Central memory CD4-positive, alpha-beta T cell (primary cell): ENCODE results near the gene KRT32.

Experiments used
- DNase-seq: peaks from one replicate; pipeline ENCODE4 v3.0.0; 2022
- total RNA-seq, 3 experiments: gene quantifications; one replicate each; lab custom pipeline; 2026; lab: John Stamatoyannopoulos, UW

KRT32 gene
- 0 reads per million in 3 experiments for total RNA-seq

- no peak for DNase-seq
Observed at GRCh38 chr17:41466988-41467387, at the start of gene KRT32. TSS of gene KRT32 (minus strand) at chr17:41467386. CDS start at chr17:41467325, 61 bp downstream.

GRCh38 chr17:41516830-41517283 is 49.7 kb upstream of the KRT32 start:
- DNase-seq, result no peak

GRCh38 chr17:41516147-41516829 is 49.1 kb upstream of the KRT32 start:
- no peak for DNase-seq

- no peak for DNase-seq
Observed at GRCh38 chr17:41513168-41513547, 46.0 kb upstream of the KRT32 start.

GRCh38 chr17:41512546-41513167 is 45.5 kb upstream of the KRT32 start:
- no peak for DNase-seq

GRCh38 chr17:41511716-41512115 is 44.5 kb upstream of the KRT32 start:
- no peak for DNase-seq

GRCh38 chr17:41511116-41511515 is 43.9 kb upstream of the KRT32 start:
- DNase-seq, result no peak

- no peak for DNase-seq
Observed at GRCh38 chr17:41510251-41511065, 43.3 kb upstream of the KRT32 start.

GRCh38 chr17:41507315-41507880 is 40.2 kb upstream of the KRT32 start:
- DNase-seq, result no peak

GRCh38 chr17:41505809-41506767 is 38.9 kb upstream of the KRT32 start:
- DNase-seq, result no peak

- no peak for DNase-seq
Observed at GRCh38 chr17:41505007-41505808, 38.0 kb upstream of the KRT32 start, which contains the start of gene KRT13. TSS of gene KRT13 (minus strand) at chr17:41505612. CDS start at chr17:41505550, 62 bp downstream.

GRCh38 chr17:41504246-41504977 is 37.2 kb upstream of the KRT32 start:
- DNase-seq, result no peak

- no peak for DNase-seq
Observed at GRCh38 chr17:41503202-41503601, 36.0 kb upstream of the KRT32 start.

- DNase-seq, result no peak
Observed at GRCh38 chr17:41500131-41500911, 33.1 kb upstream of the KRT32 start.

- no peak for DNase-seq
Observed at GRCh38 chr17:41499714-41500113, 32.5 kb upstream of the KRT32 start.

GRCh38 chr17:41498276-41498675 is 31.1 kb upstream of the KRT32 start:
- no peak for DNase-seq

GRCh38 chr17:41496803-41497484 is 29.8 kb upstream of the KRT32 start:
- peak; percentile 30 for DNase-seq

- no peak for DNase-seq
Observed at GRCh38 chr17:41494524-41494923, 27.3 kb upstream of the KRT32 start.

- no peak for DNase-seq
Observed at GRCh38 chr17:41492771-41493170, 25.6 kb upstream of the KRT32 start.
